GM23248 (cell line): ENCODE results near the gene ZBTB8A. TPM values are rescaled to one million over a fixed set of nuclear protein-coding genes. Genes with fewer than 3 reads are reported as not detected.
A peak's percentile ranks its signal among the peaks of the same experiment; 100 is the strongest.

Experiments used
- DNase-seq: peaks from one replicate; pipeline ENCODE4 v3.0.0-alpha.2; 2015
- H2AFZ ChIP-seq: fragments of 200-600 bp; sonication (generic); 2 replicates; pipeline ENCODE4 v1.6.1; 2016; ENCODE audit warnings: antibody characterized with exemption
- H3F3A ChIP-seq: fragments of 200-600 bp; sonication (generic); 2 replicates; pipeline ENCODE4 v1.6.1; 2016; ENCODE audit warnings: mild to moderate bottlenecking, antibody characterized with exemption, mixed run types; ENCODE audit not compliant: insufficient read depth
- H3K27ac ChIP-seq: fragments of 200-600 bp; sonication (generic); 2 replicates; pipeline ENCODE4 v1.5.1; 2016; ENCODE audit warnings: mild to moderate bottlenecking
- H3K27me3 ChIP-seq: fragments of 200-600 bp; sonication (generic); replicated peaks from 2 replicates; pipeline ENCODE4 v1.6.1; 2016; ENCODE audit warnings: mild to moderate bottlenecking; ENCODE audit not compliant: insufficient read depth
- H3K36me3 ChIP-seq: fragments of 200-600 bp; sonication (generic); 2 replicates; pipeline ENCODE4 v1.6.1; 2016; ENCODE audit warnings: low read depth, mild to moderate bottlenecking
- H3K4me1 ChIP-seq: fragments of 200-600 bp; sonication (generic); 2 replicates; pipeline ENCODE4 v1.6.1; 2016; ENCODE audit warnings: mild to moderate bottlenecking; ENCODE audit not compliant: insufficient read depth
- H3K4me2 ChIP-seq: fragments of 200-600 bp; sonication (generic); one replicate; pipeline ENCODE4 v1.6.1; 2016; ENCODE audit warnings: mild to moderate bottlenecking; ENCODE audit not compliant: unreplicated experiment
- H3K4me3 ChIP-seq: fragments of 200-600 bp; sonication (generic); 2 replicates; pipeline ENCODE4 v1.5.1; 2016; ENCODE audit warnings: mild to moderate bottlenecking
- H3K79me2 ChIP-seq: fragments of 200-600 bp; sonication (generic); 2 replicates; pipeline ENCODE4 v1.6.1; 2016; ENCODE audit warnings: mild to moderate bottlenecking; ENCODE audit not compliant: insufficient read depth
- H3K9ac ChIP-seq: fragments of 200-600 bp; sonication (generic); 2 replicates; pipeline ENCODE4 v1.6.1; 2016; ENCODE audit warnings: mild to moderate bottlenecking
- H3K9me2 ChIP-seq: fragments of 200-600 bp; sonication (generic); 2 replicates; pipeline ENCODE4 v1.6.1; 2016; ENCODE audit warnings: mixed run types, mild to moderate bottlenecking, moderate library complexity; ENCODE audit not compliant: insufficient read depth
- H3K9me3 ChIP-seq: fragments of 200-600 bp; sonication (generic); one replicate; pipeline ENCODE4 v1.6.1; 2017; ENCODE audit warnings: low read depth
- H4K20me1 ChIP-seq: fragments of 200-600 bp; sonication (generic); 2 replicates; pipeline ENCODE4 v1.6.0; 2016; ENCODE audit not compliant: insufficient read depth
- EZH2 ChIP-seq: fragments of 200-600 bp; sonication (generic); IDR thresholded peaks from 2 replicates; pipeline ENCODE4 v1.6.1; 2018; ENCODE audit warnings: antibody characterized with exemption, mild to moderate bottlenecking; ENCODE audit not compliant: insufficient read depth, poor library complexity, severe bottlenecking
- EZH2phosphoT487 ChIP-seq: fragments of 200-600 bp; sonication (generic); IDR thresholded peaks from 2 replicates; pipeline ENCODE4 v1.6.1; 2018; ENCODE audit warnings: antibody characterized with exemption, moderate library complexity, mild to moderate bottlenecking, low read depth; ENCODE audit not compliant: insufficient read depth
- WGBS, 2 experiments: methylation state at CpG; one replicate each; pipeline ENCODE4 v1.1.6; 2015 to 2017; ENCODE audit warnings: low lambda C conversion rate in 2 of 2, low coverage in 1 of 2; ENCODE audit errors: missing lambda C conversion rate in 2 of 2; 5-methylcytosine and 5-hydroxymethylcytosine counted together
- in situ Hi-C: fragments of 300-500 bp; cut with MboI; formaldehyde crosslinking; loops from 2 replicates; pipeline ENCODE4 v1.15.0; 2020
- polyA plus RNA-seq: library from polyadenylated mRNA; unstranded; fragments of >200 nt; fragmentation: Nextera tagmentation; extraction: Ambion mirVana; gene quantifications from 2 replicates; pipeline ENCODE4 v1.2.1, GENCODE V29; 2016
- total RNA-seq: library from RNA; depleted of rRNA; stranded (reverse); fragments of >200 nt; shearing (Covaris generic); gene quantifications from 2 replicates; pipeline ENCODE4 v1.2.3, GENCODE V29; 2014

Gene ZBTB8A
- total and polyA plus RNA-seq, 2 experiments from 2014 or later = 5.6 to 8.5 TPM

GRCh38 chr1:32536764-32537163, 2.5 kb upstream of the ZBTB8A start:
- Histone ChIP-seq H3K4me2 (no peak overlapping the region), H4K20me1 (no peaks in the 10 kb centered on the region; the same call in 1 of the 2 replicates), H3K36me3 (no peaks in the 10 kb centered on the region), H3K9ac (no peak overlapping the region), H3K9me2 (no peaks in the 10 kb centered on the region), H3K27ac (no peak overlapping the region), H3F3A (peaks cover 19% of the 10 kb centered on the region; the same call in 1 of the 2 replicates), H3K4me3 (no peak overlapping the region), H3K9me3 (no peaks in the 10 kb centered on the region), H3K27me3 (no peaks in the 10 kb centered on the region), H3K79me2 (peaks cover 18% of the 10 kb centered on the region), H3K4me1 (peaks cover 5% of the 10 kb centered on the region; the same call in 1 of the 2 replicates), H2AFZ (no peak overlapping the region)
- no peak for DNase-seq
- WGBS, 2 experiments = 70 to 71% methylated on average over 3 of the region's 3 CpGs
- TF ChIP-seq EZH2 (no peak), EZH2phosphoT487 (no peak)
- in situ Hi-C loops = no loop called here

DNA sequence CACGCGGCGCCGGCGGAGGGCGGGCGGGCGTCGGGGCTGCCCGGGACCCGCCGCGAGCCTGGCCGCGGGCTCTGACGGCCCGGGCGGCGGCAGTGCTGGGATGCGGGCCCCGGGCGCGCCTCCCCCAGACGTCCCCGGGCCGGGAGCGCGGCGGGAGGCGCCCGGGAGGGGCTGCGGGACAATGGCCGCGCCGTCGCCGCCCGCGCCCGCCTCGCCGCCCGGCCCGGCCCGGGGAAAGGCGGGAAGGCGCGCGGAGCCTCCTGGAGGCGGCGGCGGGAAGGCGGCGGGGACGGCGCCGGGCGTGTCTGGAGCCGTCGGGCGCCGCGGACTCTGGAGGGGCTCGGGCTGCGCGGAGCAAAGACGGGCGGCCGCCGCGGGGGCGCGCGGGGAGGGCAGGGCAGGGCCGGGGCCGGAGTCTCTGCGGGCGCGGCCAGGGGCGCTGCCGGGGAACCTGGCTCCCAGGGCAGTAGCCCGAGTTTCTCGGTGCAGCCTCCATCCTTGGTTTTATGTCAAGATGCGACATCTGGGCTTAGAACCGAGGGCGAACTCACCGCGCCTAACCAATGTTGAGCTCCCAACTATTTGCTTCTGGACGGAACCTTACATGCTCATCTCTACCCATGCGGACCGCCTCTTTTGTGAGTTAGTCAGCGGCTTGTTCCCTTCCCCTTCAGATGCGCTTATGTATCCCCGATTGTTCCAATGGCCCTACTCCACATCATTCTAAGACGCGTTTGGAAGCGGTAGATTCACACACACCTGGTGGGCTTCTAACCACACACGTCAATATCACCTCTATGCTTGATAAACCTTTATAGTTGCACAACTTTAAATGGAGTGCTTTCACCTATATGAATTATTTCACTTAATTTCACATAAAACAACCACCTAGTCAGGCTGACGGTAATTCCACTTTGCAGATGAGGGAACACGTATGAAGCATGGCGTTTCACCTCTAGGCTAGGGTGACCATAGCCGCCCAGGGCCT, 651 bp downstream of the ZBTB8A start:
- no peaks in the 10 kb centered on the region for H3K9me3 ChIP-seq
- peak overlapping the region; percentile 76 for H3K9ac ChIP-seq
- no peaks in the 10 kb centered on the region for H3K9me2 ChIP-seq
- peaks cover 5% of the 10 kb centered on the region; the same call in 1 of the 2 replicates for H3K4me1 ChIP-seq
- peaks cover 49% of the 10 kb centered on the region for H3K79me2 ChIP-seq
- peak overlapping the region; percentile 77 for H3K4me2 ChIP-seq
- in situ Hi-C loops = no loop called here
- peak overlapping the region; percentile 88 for H2AFZ ChIP-seq
- 7 to 13% methylated on average over 23 to 44 of the region's 102 CpGs for WGBS, 2 experiments
- H3K36me3 ChIP-seq = no peaks in the 10 kb centered on the region
- peaks cover 19% of the 10 kb centered on the region; the same call in 1 of the 2 replicates for H3F3A ChIP-seq
- peak overlapping the region; percentile 79 for H3K4me3 ChIP-seq
- peak overlapping the region; percentile 58 for H3K27ac ChIP-seq
- TF ChIP-seq EZH2 (no peak), EZH2phosphoT487 (no peak)
- DNase-seq = peak; percentile 79
- no peaks in the 10 kb centered on the region for H3K27me3 ChIP-seq
- H4K20me1 ChIP-seq = no peaks in the 10 kb centered on the region; the same call in 1 of the 2 replicates

DNA sequence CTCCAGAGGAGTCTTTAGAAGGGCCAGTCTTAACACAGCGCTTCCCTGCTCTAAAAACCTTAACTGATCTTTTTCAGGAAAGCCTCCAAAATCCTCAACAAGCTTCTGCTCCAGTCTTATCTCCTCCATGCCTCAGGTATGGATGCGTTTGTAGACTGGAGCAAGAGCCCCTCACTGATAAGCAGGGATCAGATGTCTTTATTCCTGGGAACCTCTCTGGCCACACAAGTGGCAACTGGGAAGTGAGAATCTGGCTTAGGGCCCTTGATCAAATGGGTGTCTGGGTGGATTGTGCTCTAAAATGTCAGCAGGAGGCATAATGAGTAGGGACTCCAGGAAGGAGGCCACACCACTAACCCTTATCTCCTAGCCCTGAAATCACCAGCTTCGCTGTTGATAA, 1.4 kb downstream of the ZBTB8A start:
- H3K9ac ChIP-seq = peak overlapping the region; percentile 76
- DNase-seq = peak; percentile 3
- in situ Hi-C loops = no loop called here
- TF ChIP-seq EZH2phosphoT487 (no peak), EZH2 (no peak)
- H2AFZ ChIP-seq = peak overlapping the region; percentile 86; the same call in 1 of the 2 replicates
- H4K20me1 ChIP-seq = no peaks in the 10 kb centered on the region; the same call in 1 of the 2 replicates
- H3K36me3 ChIP-seq = no peaks in the 10 kb centered on the region
- peaks cover 19% of the 10 kb centered on the region; the same call in 1 of the 2 replicates for H3F3A ChIP-seq
- no peaks in the 10 kb centered on the region for H3K9me2 ChIP-seq
- H3K4me2 ChIP-seq = peak overlapping the region; percentile 77
- H3K79me2 ChIP-seq = peaks cover 56% of the 10 kb centered on the region
- H3K9me3 ChIP-seq = no peaks in the 10 kb centered on the region
- no peaks in the 10 kb centered on the region for H3K27me3 ChIP-seq
- WGBS, 2 experiments = 94 to 97% methylated on average over 3 of the region's 3 CpGs
- H3K4me1 ChIP-seq = peaks cover 5% of the 10 kb centered on the region; the same call in 1 of the 2 replicates
- H3K4me3 ChIP-seq = peak overlapping the region; percentile 79
- H3K27ac ChIP-seq = no peak overlapping the region

DNA sequence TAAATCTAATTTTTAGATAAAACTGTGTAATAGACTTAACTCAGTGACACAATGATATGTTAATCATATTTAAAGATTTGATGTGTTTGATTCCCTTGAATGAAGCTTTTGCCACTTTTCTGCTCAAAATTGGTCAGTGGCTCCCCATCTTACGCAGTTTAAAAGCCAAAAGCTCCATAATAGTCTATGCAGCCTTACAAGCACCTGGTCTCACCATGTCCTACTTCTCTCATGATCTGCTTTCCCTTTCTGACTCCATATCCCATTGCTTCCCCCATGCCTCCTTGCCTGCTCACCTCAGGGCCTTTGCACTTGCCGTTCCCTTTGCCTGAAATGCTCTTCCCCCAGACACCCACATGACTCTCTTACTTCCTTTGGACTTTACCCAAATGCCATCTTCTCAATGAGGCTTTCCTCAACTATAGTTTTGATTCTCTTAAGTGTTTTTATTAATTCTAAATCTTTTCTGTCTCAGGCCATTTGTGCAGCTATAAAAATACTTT, 1.9 kb downstream of the ZBTB8A start:
- 100% methylated on average over 2 of the region's 2 CpGs for WGBS, 2 experiments
- H3F3A ChIP-seq = peaks cover 19% of the 10 kb centered on the region; the same call in 1 of the 2 replicates
- H2AFZ ChIP-seq = no peak overlapping the region
- DNase-seq = no peak
- no peaks in the 10 kb centered on the region for H3K27me3 ChIP-seq
- H3K36me3 ChIP-seq = no peaks in the 10 kb centered on the region
- no peaks in the 10 kb centered on the region for H3K9me3 ChIP-seq
- peaks cover 5% of the 10 kb centered on the region; the same call in 1 of the 2 replicates for H3K4me1 ChIP-seq
- peaks cover 61% of the 10 kb centered on the region for H3K79me2 ChIP-seq
- in situ Hi-C loops = no loop called here
- H3K9ac ChIP-seq = no peak overlapping the region
- no peaks in the 10 kb centered on the region for H3K9me2 ChIP-seq
- no peak overlapping the region for H3K4me3 ChIP-seq
- H3K4me2 ChIP-seq = no peak overlapping the region
- TF ChIP-seq EZH2 (no peak), EZH2phosphoT487 (no peak)
- no peak overlapping the region for H3K27ac ChIP-seq
- H4K20me1 ChIP-seq = no peaks in the 10 kb centered on the region; the same call in 1 of the 2 replicates
